SH-SY5Y (cell line): Measurements from ENCODE around the gene ZNF277.
A peak's percentile ranks its signal among the peaks of the same experiment; 100 is the strongest.

Experiments
- GATA2 ChIP-seq: IDR thresholded peaks from 2 replicates; pipeline ENCODE4 v1.6.1; 2011; ENCODE audit warnings: mild to moderate bottlenecking, low read depth, low read length
- GATA3 ChIP-seq: IDR thresholded peaks from 2 replicates; pipeline ENCODE4 v1.6.1; 2011; ENCODE audit warnings: low read depth, mild to moderate bottlenecking, low read length, moderate library complexity

Gene ZNF277

GRCh38 chr7:112238852-112239610 lies 32.5 kb downstream of the ZNF277 start:
- TF ChIP-seq GATA3, result no peak
- TF ChIP-seq GATA2, result no peak

- TF ChIP-seq GATA2 (no peak), GATA3 (no peak)
Measured at GRCh38 chr7:112248598-112248997, 42.1 kb downstream of the ZNF277 start.

- TF ChIP-seq GATA2, result no peak
- no peak for TF ChIP-seq GATA3
Measured at GRCh38 chr7:112252141-112252540, 45.6 kb downstream of the ZNF277 start.

GRCh38 chr7:112252691-112253090 lies 46.2 kb downstream of the ZNF277 start:
- TF ChIP-seq GATA3 (no peak), GATA2 (no peak)

- TF ChIP-seq GATA2 (no peak), GATA3 (no peak)
Measured at GRCh38 chr7:112254156-112254555, 47.7 kb downstream of the ZNF277 start.

DNA sequence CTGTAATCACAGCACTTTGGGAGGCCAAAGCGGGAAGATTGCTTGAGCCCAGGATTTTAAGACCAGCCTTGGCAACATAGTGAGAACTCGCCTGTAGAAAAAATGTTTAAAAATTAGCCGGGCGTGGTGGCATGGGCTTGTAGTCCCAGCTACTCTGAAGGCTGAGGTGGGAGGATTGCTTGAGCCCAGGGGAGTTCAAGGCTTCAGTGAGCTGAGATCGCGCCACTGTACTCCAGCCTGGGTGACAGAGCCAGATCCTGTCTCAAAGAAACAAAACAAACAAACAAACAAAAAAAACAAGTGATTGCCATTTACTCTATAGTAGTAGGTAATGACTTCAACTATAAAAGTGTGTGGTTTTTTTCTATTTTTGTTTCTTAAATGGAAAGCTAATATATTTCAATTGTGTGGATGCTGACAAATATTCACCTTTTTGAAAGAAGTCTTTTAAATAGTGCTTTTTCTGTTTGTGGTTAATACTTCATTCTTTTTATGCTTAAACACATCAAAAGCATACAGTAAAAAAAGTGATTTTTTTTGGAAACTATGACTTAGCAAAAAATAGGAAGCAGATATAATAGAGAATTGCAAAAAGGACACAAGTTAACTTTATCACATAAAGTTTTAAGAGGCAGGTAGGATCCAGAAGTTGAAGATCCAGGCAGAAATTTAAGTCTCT lies 48.4 kb downstream of the ZNF277 start:
- no peak for TF ChIP-seq GATA2
- no peak for TF ChIP-seq GATA3

DNA sequence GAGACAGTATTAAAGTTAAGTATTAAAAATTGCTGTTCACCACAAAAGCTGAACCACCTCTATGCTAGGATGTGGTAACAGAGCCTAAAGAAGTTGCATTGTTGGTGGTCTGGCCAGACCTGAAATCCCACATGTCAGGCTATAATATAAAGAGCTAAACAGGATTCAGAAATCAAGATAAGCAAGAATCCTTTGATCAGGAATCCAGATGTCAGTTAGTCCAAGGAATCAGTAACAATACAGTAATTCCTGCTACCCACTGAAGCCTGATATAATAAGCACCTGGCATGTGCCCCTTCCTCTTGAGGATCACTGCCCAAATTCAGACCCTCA lies 48.9 kb downstream of the ZNF277 start:
- TF ChIP-seq GATA2 (peak; percentile 69), GATA3 (peak; percentile 59)

DNA sequence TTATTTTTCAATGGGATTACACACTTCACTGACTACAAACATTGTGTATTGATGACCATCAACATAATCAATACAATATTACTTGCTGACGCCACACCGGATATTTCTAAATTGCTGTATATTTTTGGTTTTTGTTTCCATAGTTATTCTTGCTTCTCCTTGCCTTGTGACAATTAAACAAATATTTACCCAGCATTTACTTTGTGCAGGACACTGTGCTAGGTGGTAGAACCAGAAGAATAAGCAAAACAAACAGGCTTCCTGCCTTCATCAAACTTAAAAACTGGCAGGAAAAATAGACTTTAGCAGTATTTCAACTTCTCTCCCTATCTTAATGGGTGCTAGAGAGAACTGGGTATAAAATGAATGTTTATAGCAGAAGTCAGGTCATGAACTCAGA lies 50.6 kb downstream of the ZNF277 start:
- TF ChIP-seq GATA2 (no peak), GATA3 (no peak)

DNA sequence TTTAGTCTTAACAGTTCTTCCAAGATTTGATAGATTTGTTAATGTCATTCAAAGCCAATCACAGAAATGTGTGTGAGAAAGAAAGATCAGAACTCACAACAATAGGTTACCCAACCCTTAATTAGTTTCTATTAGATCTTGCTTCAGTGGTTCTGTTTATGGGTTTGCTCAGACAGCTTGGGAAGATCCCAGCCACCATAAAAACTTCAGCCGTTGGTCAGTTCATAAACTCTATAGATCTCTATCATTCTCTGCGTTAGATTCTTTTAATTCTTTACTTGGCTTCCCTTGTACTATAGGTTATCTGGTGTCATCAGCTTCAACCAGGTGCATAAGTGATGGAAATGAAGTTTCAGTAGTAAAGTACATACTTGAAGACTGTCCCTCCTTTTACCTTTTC lies 54.4 kb downstream of the ZNF277 start:
- TF ChIP-seq GATA2 (no peak), GATA3 (no peak)

DNA sequence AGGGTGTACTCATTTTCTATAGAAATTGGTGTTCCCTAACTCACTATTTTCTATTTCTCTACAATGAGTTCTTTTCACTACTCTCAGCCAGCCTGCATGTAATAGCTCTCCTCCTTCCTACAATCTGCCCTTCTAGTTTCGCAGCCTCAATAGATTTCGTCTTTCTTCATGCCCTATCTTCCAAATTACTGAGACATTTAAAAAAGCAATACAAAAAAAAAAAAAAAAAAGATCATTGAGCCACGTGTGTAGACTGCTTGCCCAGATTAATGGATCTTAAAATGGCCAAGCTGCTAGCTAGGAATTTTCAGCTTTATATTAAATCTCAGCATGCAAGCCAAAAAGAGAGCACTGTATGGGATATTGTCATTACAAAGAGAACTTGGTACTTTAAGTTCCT lies 55.5 kb downstream of the ZNF277 start:
- no peak for TF ChIP-seq GATA3
- TF ChIP-seq GATA2, result no peak

- TF ChIP-seq GATA2 (no peak), GATA3 (no peak)
Measured at GRCh38 chr7:112262855-112263487, 56.5 kb downstream of the ZNF277 start.

DNA sequence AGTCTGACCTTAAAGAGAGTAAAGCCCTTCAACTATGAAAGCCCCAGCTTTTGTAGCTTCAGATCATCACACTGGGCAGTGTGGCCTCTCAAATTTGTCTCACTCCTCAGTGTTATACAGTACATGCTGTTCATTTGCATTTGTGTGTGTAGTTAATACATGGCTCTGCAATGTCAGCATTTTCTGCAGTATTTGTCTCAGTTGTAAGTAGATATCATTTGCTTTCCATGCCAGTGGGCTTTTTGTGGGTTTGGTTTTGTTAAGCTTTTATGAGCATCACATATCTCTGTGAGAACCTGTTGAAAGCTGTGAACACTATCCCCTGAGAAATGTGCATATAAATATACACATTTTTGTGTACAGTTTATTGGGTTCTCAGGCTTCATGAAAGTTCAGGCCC lies 57.0 kb downstream of the ZNF277 start:
- no peak for TF ChIP-seq GATA3
- no peak for TF ChIP-seq GATA2

GRCh38 chr7:112266141-112266540 lies 59.6 kb downstream of the ZNF277 start:
- TF ChIP-seq GATA3 (no peak), GATA2 (no peak)

GRCh38 chr7:112266595-112267270 lies 60.2 kb downstream of the ZNF277 start:
- TF ChIP-seq GATA2 (no peak), GATA3 (no peak)
